Breast epithelium (tissue), 4 donors: Measurements from ENCODE around the gene SELPLG. TPM values are rescaled to one million over a fixed set of nuclear protein-coding genes. Genes with fewer than 3 reads are reported as not detected.

ENCODE experiments used
- DNase-seq, 2 donors: peaks; one replicate each; pipeline ENCODE4 v3.0.0-alpha.2; 2019; ENCODE audit warnings: low spot score in 2 of 2
- H3K27ac ChIP-seq, 2 donors: fragments of 200-600 bp; sonication (generic) in 1 of 2; one replicate each; pipeline ENCODE4 v1.5.1; 2016 to 2019; ENCODE audit warnings: mild to moderate bottlenecking in 1 of 2
- H3K27me3 ChIP-seq, 2 donors: fragments of 200-600 bp; sonication (generic) in 1 of 2; one replicate each; pipeline versions ENCODE4 v1.5.1 to v1.6.0; 2017 to 2019; ENCODE audit warnings: control low read depth in 1 of 2, mild to moderate bottlenecking in 1 of 2
- H3K36me3 ChIP-seq: fragments of 200-600 bp; one replicate; pipeline ENCODE4 v1.5.1; 2019
- H3K4me1 ChIP-seq, 2 donors: fragments of 200-600 bp; sonication (generic); one replicate each; pipeline ENCODE4 v1.5.1; 2016 to 2019; ENCODE audit warnings: control low read depth in 1 of 2
- H3K4me3 ChIP-seq, 3 donors: fragments of 200-600 bp; sonication (generic); 1 replicate in 2 of 3; 2 replicates in 1 of 3; pipeline ENCODE4 v1.5.1; 2016 to 2019; ENCODE audit warnings: mild to moderate bottlenecking in 3 of 3, moderate library complexity in 2 of 3
- H3K9me3 ChIP-seq, 2 donors: fragments of 200-600 bp; sonication (generic) in 1 of 2; one replicate each; pipeline ENCODE4 v1.5.1; 2016 to 2019; ENCODE audit warnings: control low read depth in 1 of 2
- POLR2A ChIP-seq: fragments of 450-650 bp; IDR thresholded peaks from one replicate; pipeline ENCODE4 v1.6.1; 2016; ENCODE audit warnings: antibody characterized with exemption, mild to moderate bottlenecking, moderate library complexity
- POLR2AphosphoS5 ChIP-seq, 3 donors: sonication (generic); formaldehyde crosslinking; IDR thresholded peaks; one replicate each; pipeline ENCODE4 v1.6.1; 2017; ENCODE audit warnings: antibody characterized with exemption in 3 of 3
- intact Hi-C: fragments of 100-400 bp; cut with DNase I; formaldehyde crosslinking; loops from one replicate; pipeline ENCODE4 v1.15.1; 2023; ENCODE audit warnings: low total_unique reads
- total RNA-seq, 3 donors: library from RNA; depleted of rRNA; stranded (reverse); fragments of >200 nt; gene quantifications; one replicate each; pipeline ENCODE4 v1.1.0, GENCODE V29; 2016
- TF ChIP-seq, protein P1 (sequence below), 3 donors: fragments of 450-650 bp; IDR thresholded peaks; one replicate each; pipeline ENCODE4 v1.5.1; 2016 to 2017; ENCODE audit warnings: antibody characterized with exemption in 3 of 3, mild to moderate bottlenecking in 3 of 3, moderate library complexity in 3 of 3

Gene SELPLG
- total RNA-seq, 3 donors from 2014 or later, result 5.2 to 16.6 (median 6.7) TPM

DNA sequence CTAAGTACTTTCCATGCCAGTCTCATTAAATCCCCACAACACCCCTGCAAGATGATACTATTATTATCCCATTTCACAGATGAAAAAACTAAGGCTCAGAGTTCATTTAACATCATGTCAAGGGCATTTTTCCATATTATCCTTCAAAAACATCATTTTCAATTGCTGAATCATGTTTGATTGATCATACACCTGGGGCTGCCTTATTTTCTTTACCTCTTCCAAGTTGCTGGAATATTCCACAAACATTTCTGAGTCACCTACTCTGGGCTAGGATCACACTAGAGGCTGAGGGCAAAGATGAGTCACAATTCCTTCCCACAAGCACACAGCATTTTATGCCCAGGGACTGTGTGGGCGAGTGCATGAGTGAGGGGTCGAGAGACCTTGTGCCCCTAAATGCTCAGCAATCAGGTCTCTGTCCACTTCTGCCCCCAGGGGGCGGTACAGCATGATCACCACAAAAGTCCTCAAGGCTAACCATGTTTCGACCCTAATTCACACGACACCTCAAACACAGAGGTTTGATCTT, 21.7 kb downstream of the SELPLG start:
- DNase-seq, result no peak
- no peaks in the 10 kb centered on the region for H3K9me3 ChIP-seq
- no peaks in the 10 kb centered on the region for H3K27me3 ChIP-seq
- H3K27ac ChIP-seq, result no peak overlapping the region
- intact Hi-C loops, result no loop called here
- H3K36me3 ChIP-seq, result no peaks in the 10 kb centered on the region
- H3K4me1 ChIP-seq, result no peaks in the 10 kb centered on the region
- no peak for TF ChIP-seq POLR2AphosphoS5 (IDR thresholded peaks at IDR 0.05)
- TF ChIP-seq, protein P1, sequence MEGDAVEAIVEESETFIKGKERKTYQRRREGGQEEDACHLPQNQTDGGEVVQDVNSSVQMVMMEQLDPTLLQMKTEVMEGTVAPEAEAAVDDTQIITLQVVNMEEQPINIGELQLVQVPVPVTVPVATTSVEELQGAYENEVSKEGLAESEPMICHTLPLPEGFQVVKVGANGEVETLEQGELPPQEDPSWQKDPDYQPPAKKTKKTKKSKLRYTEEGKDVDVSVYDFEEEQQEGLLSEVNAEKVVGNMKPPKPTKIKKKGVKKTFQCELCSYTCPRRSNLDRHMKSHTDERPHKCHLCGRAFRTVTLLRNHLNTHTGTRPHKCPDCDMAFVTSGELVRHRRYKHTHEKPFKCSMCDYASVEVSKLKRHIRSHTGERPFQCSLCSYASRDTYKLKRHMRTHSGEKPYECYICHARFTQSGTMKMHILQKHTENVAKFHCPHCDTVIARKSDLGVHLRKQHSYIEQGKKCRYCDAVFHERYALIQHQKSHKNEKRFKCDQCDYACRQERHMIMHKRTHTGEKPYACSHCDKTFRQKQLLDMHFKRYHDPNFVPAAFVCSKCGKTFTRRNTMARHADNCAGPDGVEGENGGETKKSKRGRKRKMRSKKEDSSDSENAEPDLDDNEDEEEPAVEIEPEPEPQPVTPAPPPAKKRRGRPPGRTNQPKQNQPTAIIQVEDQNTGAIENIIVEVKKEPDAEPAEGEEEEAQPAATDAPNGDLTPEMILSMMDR (IDR thresholded peaks at IDR 0.05), result no peak
- TF ChIP-seq POLR2A, result no peak
- H3K4me3 ChIP-seq, result no peak overlapping the region

DNA sequence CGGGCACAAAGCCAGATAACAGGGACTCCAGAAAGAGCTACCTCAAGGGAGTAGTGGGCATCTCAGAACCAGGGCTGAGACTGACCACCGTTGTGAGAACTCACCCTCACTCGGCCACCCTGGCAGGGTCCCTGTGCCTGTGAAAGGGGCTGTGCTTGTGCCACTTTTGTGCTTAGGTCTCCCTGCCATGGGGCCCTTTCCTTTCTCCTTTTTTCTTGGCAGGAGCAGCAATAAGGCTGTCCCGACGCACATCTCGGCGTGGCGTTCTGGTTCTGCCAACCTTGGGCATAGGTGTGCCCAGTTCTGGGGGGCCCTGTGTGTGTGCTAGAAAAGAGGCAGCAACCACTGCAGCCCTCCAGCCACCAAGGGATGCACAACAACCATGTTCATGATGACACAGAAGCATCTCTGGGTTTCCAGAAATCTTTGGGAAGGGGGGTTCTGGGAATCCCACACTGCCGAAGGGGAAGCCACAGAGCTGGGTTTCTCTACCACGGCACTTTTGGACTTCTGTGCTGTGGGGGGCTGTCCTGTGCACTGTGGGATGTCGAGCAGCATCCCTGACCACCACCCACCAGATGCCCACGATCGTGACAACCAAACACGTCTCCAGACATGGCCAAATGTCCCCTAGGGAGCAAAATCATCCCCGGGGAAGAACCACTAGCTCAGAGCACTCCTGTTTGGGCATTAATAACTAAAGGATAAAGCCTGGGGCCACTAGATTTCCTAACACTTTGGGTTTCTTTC, 22.7 kb downstream of the SELPLG start:
- TF ChIP-seq, protein P1 (IDR thresholded peaks at IDR 0.05), result no peak
- no peak for TF ChIP-seq POLR2A
- TF ChIP-seq POLR2AphosphoS5 (IDR thresholded peaks at IDR 0.05), result no peak
- Histone ChIP-seq H3K27ac (no peak overlapping the region), H3K9me3 (no peaks in the 10 kb centered on the region), H3K36me3 (no peaks in the 10 kb centered on the region), H3K4me1 (no peaks in the 10 kb centered on the region), H3K27me3 (no peaks in the 10 kb centered on the region), H3K4me3 (no peak overlapping the region)
- DNase-seq, result no peak
- intact Hi-C loops, result no loop called here

DNA sequence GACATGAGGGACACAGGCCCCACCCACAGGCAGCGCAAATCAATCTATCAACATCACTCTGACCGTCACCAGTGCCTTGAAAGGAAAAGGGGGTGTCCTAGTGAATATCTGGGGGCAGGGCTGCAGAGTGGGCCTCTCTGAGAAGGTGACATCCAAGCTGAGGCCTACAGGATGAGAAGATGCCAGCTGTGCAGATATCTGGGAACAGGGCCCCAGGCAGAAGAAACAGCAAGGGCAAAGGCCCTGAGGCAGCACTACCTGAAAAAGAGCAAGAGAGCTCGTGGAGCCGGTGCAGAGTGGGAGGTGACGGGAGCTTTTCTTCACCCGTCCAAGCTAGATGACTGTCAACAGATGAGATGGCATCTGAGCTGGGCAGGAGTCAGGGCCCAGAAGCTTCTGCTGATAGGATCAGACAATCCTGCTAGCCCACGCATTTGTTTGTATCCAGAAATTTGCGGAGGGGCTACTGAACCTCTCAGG, 23.3 kb downstream of the SELPLG start:
- Histone ChIP-seq H3K36me3 (no peaks in the 10 kb centered on the region), H3K9me3 (no peaks in the 10 kb centered on the region), H3K4me3 (no peak overlapping the region), H3K27me3 (no peaks in the 10 kb centered on the region), H3K4me1 (no peaks in the 10 kb centered on the region), H3K27ac (no peak overlapping the region)
- intact Hi-C loops, result no loop called here
- DNase-seq, result no peak
- no peak for TF ChIP-seq POLR2A
- TF ChIP-seq, protein P1 (IDR thresholded peaks at IDR 0.05), result no peak
- TF ChIP-seq POLR2AphosphoS5 (IDR thresholded peaks at IDR 0.05), result no peak

DNA sequence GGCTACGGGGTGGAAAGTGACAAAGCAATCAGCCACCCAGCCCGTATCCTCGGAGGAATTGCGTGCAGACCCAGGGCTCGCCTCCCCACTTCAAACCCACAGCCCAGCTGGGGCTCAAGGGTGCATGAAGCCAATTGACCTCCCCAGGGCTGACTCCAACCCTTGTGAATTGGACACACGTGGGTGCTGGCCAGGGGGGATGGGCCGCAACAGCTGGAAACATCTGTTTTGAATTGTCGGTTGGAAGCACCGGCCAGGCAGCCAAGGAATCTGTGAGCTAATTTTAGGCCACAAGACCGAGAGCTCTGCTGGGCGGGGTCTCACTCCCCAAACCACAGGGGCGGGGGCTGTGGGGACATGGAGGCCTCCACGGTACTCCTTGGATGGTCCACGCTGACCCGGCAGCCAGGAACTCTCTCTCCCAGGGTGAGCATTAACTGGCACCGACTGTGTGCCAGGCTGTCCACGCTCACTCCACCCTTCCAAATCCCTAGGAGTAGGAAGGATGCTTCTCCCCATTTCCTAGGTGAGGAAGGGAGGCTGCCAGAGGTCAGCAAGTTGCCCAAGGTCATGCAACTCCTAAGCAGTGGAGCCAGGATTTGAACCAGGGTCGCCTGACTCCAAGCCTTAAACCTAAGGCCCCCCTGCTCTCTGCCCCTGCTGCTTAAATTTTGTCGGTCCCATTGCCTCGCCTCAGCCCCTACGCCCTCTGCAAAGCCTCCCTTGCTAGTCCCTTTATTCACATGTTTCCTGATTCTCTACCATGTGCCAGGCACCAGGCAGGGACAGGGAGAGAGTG, 24.0 kb downstream of the SELPLG start:
- H3K4me3 ChIP-seq, result no peak overlapping the region
- peak overlapping the region in 1 of 2 donors; percentile 19 for H3K27ac ChIP-seq

More for the DNA sequence above, 24.0 kb downstream of the SELPLG start:
- DNase-seq, result peak; percentile 43 to 59
- TF ChIP-seq, protein P1 (IDR thresholded peaks at IDR 0.05), result no peak
- TF ChIP-seq POLR2A (no peak), POLR2AphosphoS5 (IDR thresholded peaks at IDR 0.05) (peak; percentile 42 to 73 (median 66))
- H3K36me3 ChIP-seq, result no peaks in the 10 kb centered on the region
- intact Hi-C loops, result no loop called here
- no peaks in the 10 kb centered on the region for H3K27me3 ChIP-seq
- no peaks in the 10 kb centered on the region for H3K9me3 ChIP-seq
- H3K4me1 ChIP-seq, result no peaks in the 10 kb centered on the region
